NCI-H1436 (cell line): ENCODE measurements around the gene YARS2.

Experiments used
- DNase-seq: peaks from one replicate; lab custom pipeline; 2025; lab: John Stamatoyannopoulos, UW

Gene YARS2

DNA sequence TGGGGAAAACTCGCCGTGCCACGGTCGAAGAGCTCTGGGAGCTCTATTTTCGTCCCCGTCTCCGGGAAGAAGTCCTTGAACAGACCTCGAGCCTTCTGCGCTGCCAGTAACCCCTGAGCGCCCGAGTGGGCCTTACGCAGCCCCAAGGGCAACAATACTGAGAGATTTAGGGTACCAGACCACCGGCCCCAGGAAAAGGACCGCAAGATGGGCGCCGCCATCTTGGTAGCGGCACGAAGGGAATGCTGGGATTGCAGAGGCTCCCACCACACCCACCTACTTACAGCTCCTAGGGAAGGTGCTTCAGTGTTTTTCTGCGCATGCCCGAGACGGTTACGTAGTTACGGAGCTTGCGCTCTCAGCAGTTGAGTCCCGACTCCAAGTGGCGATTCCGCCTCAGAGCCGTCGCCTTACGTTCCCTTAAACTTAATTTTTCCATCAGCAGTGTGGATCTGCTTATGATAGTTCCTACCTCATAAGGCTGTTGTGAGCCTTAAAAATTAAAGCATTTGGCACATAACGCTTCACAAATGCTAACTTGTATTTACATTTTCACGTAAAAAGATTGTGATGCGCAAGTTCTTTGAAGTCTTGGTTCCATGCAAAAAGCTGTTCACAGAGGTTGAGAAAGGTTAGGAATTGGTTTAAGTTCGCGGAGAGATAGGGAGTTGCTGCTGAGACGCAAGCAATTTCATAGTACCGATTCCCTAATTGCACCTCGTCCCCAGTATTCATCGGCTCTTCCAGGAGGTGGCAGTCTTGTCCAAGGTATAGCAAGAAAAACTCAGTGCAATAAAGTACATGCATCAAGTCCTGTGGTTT, at the start of gene YARS2:
YARS2 (minus strand) TSS at position 244 of the 822 bp plus-strand sequence; CDS start at position 221, 23 bp downstream.
- DNase-seq: peak; percentile 97

DNA sequence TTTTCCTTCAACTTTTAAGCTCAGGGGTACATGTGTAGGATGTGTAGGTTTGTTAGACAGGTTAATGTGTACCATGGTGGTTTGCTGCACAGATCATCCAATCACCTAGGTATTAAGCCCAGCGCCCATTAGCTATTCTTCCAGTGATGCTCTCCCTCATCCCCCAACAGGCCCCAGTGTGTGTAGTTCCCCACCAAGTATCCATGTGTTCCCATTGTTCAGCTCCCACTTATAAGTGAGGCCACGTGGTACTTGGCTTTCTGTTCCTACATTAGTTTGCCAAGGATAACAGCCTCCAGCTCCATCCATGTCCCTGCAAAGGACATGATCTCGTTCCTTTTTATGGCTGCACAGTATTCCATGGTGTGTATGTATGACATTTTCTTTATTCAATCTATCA, 48.6 kb upstream of the YARS2 start:
- DNase-seq: no peak

DNA sequence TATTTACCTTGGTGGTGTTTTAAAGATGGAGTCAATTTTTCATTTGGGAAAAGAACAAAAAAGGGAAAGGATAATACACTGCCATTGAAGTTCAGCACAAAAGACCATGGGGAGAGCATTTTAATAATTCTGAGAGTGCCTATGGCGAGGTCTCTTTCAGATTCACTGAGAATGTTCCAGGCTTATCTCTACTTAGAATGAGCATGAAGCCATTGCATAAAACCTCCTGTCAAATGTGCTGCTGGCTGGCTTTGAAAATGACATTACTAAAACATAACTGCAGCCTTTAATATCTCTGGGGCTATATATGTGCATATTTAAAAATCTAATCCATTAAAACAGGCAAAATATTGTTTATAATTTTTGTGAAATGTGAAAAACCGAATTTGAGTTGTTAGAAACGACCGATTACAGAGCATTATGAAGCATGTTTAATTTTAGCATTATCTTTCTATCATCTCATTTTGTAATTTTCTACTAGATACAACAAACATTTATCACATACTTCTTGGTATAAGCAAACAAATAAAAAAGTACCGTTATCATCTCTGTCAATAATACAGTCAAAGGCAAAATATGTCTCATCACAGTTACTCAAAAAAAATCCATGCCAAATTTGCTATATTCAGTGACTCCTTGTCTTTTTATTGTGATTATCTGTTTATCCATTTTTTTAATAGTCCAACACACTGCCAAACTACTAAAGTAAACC, 45.7 kb upstream of the YARS2 start:
- no peak for DNase-seq

DNA sequence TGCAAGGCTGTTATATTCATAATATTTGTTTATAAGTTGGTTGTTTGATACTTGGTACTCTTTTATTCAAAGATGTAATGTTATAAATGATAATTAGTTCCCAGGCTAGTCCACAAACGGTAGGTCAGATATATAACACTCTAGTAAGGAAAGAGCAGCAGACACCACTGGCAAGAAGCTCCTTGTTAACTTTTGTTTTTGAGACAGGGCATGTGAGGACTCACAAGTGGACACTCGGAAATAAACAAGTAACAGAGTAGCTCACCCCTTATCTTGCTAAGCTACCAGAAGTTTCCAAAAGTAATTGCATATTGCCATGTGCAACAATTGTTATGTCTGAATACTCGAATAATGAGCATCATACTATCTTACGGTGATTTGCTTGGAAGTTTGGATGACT, 38.6 kb upstream of the YARS2 start:
- DNase-seq: no peak

DNA sequence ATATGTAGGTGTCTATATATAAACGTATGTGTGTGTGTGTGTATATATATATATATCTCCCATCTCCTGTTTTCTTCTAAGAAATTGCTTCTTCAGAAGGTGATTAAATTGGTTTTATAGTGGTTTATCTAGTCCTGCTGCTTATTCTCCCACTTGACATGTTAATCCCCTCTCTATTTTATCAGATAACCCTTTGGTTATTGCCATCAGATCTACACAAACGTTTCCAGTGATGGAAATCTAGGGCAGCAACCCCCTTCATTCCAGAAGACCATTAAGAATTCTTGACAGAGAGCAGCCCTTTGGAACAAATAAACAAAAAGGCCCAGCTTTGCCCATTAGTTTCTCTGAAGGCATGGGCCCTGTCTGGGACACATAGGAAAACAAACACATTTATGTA, 34.2 kb upstream of the YARS2 start:
- no peak for DNase-seq

DNA sequence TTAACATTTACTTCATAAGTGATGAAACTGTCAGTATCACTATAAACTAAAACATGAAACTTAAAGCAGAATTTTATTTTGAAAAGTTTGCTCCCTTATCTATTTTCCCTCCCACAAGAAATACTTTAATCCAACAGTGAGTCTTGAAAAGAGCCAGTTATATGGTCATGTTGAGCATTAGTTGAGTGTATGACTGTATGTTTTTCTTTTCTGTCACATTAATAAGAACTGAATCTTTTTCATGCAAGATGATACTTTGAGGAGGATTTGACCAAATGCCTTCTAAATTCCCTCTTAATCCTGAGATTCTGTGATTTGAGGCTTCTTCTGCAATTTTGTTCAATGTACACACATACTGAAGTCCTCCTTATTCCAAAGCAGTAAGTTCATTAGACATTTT, 33.7 kb upstream of the YARS2 start:
- no peak for DNase-seq

DNA sequence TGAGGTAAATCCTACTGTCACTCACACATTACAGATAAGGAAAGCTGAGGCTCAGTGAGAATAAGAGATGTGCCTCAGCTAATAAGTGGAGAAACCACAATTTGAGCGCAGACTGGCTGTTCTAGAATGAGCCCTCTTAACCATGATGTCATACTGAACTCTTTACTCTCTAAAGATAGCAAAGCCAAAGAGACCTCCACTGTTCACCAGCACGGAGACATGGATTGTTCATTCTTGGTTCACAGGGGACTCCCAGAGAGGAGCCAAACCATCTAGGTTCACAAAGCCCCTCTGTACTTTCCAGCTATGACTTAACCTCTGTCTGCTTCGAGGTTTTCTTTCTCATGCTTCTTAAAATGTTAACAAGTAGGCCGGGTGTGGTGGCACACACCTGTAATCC, 32.7 kb upstream of the YARS2 start:
- DNase-seq: no peak

DNA sequence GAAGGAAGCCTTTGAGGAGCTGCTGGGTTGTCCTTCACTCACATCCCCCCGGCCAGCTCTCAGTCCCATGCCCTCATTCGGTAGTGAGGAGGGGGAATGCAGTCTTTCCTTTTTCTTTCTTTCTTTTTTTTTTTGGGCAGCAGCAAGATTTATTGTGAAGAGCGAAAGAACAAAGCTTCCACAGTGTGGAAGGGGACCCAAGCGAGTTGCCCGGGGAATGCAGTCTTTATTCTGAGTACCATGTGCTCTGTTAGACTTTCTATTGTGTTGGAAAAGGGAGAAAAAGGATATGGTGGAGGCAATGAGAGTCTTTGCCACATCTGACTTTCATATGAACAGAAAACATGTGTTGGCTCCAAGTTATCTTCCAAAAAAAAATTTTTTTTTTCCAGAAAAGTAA, 29.9 kb upstream of the YARS2 start:
- DNase-seq: no peak

DNA sequence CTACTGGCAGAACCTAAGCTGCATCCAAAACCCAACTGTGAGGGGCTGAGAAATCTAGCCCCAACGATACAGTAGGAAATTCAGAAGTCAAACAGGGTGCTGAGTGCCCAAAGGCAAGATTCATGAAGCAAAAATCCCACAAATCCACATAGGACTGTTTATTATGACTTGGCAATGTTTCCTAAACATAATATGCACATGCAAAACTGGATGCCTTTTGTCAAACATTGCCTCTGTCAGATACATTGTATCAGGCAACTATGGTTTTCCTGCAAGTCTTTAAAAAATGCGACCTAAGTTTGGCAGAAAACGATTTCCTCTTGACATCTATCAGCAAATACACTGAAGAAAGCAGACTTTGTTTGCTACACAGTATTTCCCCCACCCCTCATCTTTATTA, 27.3 kb upstream of the YARS2 start:
- DNase-seq: no peak

DNA sequence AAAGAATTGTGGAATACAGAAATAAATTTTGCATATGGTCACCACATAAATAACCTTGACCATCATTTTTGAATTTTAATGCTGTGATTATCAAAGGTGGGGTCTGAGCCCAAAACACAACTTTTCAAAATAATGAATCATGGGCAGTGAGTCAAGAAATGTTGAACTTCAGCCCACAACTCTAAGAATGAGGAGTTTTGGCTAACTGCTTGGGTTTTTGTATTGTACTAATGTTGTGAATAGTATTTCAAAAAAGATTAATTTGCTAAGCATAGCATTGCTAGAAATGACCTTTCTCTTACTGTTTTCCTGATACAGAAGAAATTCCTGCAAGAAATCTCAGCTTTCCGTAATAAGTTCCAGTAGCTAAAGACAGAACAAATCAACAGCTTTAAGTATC, 24.4 kb upstream of the YARS2 start:
- no peak for DNase-seq

DNA sequence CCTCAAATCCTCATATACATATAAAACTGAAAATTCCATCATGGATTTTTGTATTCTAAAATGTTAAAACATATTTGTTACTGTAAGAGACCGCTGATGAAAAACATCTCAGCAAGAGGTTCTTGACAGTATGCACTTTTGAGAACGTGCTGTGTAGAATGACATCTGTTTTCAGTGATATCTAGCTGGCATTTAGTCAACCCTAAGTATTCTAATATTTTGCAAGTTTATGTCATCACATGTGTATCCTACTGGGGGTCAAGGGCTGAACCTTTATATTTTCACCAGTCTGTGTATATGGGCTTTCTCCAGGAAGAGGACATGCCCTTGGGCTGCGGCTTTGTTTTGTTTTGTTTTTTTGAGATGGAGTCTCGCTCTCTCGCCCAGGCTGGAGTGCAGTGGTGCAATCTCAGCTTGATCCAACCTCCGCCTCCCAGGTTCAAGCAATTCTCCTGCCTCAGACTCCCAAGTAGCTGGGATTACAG, 22.0 kb upstream of the YARS2 start:
- DNase-seq: no peak

DNA sequence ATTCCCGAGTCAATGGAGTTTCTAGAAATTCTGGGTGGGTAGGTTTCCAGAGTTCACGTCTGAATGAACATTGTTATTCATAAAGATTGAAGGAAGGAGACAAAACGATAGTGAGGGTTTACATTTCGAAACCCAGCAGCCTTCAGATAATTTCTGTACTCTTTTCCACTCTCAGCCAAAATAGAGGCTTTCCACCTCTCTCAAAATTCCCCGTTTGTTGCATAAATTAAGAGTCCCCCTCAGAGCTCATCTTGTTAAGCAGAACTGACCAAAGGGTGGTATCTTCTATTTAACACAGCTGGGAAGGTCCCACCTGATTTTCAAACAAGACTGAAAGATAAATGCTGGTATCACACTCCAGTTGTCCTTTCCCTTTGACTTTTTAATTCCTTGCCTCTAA, 21.5 kb upstream of the YARS2 start:
- DNase-seq: no peak

DNA sequence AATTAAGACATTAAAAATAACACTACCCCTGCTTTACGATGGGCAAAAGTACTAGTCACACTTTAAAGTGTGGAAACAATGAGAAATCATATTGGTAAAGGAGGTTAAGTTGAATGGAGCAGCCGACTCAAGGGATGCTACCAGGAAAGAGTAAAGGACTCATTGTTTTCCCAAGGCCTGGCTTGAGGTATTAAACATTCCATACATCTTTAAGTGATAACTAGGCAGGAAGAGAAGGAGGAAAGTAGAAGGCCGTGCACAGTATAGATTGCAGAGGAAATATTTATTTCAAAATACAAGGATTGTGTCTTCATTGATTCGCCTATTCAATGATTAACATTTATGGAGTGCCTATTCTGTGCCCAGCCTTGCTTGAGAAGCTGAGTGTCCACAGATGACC, 20.6 kb upstream of the YARS2 start:
- no peak for DNase-seq

DNA sequence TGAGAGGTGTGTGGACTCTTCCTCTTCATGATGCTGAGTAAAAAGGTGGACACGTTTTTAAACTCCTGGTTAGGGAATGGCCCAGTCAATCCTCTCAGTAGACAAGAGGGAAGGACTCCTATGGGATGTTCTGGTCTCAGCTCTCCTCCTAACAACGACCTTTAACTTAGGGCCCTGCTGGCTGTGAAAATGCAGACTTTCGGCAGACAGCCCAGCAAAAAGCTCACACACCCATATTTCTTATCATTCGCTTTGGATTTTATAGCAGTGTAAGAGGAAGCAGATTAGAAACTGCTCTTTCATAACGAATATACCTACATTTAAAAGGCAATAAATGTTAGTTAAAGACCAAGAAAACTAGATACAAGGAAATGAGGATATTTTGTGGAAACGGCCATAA, 18.0 kb upstream of the YARS2 start:
- no peak for DNase-seq

DNA sequence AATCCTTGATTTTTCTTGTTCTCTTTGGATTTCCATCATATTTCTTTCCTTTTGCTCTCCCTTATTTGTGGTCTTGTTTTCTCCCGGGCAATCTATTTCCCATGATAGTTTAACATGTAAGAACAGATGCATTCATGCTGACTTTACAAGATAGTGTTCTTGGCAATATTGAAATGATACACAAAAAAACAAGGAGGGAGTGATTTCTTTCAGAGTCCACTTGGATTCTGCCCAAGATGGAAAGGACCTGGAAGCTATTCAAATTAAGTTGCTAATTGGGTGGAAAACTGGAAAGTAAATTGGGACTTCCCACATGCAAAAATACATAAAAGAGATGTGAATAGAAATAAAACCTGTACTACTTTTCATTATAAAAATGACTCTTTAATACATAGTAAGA, 14.4 kb upstream of the YARS2 start:
- no peak for DNase-seq

DNA sequence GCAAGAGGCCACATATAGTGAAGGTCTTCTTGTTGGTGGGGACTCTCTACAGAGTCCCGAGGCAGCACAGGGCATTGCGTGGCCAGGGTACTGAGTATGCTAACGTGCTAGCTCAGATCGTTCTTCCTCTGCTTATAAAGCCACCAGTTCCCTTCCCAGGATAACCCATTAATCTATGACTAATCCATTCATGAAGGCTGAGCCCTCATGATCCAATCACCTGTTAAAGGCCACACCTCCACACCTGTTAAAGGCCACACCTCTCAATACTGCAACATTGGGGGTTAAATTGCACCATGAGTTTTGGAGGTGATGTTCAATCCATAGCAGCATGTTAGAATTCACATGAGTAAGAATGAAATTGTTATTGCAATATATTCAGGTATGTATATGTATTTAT, 12.8 kb upstream of the YARS2 start:
- no peak for DNase-seq

DNA sequence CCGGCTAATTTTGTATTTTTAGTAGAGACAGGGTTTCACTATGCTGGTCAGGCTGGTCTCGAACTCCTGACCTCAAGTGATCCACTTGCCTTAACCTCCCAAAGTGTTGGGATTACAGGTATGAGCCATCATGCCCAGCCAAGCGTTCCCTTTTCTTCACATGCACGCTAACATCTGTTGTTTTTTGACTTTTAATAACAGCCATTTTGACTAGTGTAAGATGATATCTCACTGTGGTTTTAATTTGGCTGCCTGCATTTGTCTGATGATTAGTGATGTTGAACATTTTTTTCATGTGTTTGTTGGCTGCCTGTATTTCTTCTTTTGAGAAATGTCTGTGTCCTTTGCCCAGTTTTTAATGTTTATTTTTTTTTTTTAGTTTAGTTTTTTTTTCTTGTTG, 10.2 kb upstream of the YARS2 start:
- DNase-seq: no peak

DNA sequence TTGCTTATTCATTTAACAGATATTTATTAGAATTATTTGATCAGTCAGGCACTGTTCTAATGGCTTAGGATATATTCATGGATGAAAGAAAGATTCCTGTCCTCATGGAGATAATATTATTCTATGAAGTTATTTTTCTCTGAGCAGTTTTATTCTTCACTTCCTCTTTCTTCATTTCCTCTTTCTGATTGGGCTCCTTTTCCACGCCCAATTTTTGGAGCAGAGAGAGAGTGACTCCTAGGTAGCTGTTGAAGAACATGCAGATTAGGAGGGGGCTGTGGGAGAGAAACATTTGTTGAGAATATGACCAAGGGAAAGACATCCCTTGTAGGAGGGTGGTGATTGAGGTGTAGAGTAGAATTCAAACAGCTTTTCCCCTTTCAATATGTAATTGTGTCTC, 6.0 kb upstream of the YARS2 start:
- no peak for DNase-seq

DNA sequence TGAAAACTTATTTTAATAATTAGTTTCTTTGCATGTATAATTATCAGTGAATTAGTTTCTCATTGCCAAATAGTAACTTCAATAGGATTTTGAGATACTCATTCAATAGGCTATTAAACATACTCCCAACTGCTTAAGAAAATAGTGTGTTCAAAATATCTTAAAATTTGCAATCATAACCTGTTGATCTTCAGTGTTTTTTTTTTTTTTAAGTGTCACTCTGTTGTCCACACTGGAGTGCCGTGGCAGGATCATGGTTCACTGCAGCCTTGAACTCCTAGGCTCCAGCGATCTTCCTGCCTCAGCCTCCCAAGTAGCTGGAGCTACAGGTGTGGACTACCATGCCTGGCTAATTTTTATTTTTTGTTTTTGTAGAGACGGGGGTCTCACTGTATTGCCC, 1.5 kb upstream of the YARS2 start:
- no peak for DNase-seq

DNA sequence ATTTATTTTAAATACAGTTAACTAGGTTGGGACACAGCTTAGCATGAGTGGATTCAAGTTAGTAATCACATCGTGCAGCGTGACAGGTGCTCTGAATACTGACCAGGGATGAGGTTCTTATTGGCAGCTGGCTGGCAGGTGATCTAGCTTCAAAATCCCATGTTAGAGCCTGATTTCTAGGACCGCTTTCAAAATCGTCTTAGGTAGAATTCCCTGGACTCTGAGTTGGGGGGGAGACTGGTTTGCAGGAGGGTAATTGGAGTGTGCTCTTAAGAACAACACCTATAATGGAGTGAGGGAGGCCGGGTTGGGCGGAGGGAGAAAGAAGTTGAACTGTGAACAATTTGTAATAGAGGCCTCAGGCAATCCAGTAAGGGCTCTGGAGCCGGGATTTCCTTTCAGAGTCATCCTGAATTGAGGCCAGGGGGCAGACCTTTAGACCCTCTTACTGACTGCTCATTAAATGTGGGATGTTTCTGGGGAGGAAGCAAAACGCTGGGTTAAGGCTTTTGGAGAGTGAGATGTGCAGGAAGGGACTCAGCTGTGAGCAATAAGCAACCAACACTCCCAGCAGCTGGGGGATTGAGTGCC, 874 bp upstream of the YARS2 start:
- no peak for DNase-seq

DNA sequence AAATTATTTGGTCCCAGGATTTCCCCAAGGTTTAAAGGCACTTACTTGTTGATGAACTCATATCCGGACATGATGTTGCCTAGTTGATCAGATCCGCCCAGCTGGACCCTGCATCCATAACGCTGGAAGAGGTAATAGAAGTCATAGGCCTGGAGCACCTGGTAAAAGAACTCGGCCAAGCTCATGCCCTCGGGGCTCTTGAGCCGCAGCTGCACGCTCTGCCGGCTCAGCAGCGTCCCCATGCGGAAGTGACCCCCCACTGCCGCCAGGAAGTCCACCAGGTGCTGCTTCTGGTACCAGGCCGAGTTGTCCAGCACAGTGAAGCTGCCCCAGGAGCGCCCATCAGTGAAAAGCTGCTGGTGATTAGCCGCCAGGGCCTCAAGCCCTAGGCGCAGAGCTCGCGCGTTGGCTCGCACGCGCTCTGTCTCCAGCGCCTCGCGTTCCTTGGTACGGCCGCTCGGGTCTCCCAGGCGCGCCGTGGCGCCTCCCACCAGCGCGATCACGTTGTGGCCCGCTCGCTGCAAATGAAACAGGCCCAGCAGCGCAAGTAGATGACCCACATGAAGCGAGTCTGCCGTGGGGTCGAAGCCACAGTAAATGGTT, 545 bp downstream of the YARS2 start:
- DNase-seq: peak; percentile 45

DNA sequence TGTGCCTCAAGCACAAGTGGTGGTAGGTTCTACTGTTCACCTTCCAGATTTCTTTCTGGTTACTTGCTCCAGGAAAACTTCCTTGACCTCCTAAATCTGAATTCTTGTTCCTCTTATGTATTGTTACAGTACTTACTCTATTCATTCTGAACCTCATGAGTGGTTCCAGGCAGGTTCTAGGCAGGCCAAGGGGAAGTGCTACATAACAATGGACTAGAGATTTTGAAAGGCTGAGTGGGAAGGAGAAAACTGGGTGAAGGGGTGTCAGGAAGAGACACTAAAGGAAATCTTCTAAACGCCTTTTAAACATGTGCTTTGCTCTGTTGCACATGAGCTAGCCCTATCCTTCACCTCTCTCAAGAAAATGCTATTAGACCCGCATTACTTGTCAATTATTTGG, 1.6 kb downstream of the YARS2 start:
- no peak for DNase-seq

DNA sequence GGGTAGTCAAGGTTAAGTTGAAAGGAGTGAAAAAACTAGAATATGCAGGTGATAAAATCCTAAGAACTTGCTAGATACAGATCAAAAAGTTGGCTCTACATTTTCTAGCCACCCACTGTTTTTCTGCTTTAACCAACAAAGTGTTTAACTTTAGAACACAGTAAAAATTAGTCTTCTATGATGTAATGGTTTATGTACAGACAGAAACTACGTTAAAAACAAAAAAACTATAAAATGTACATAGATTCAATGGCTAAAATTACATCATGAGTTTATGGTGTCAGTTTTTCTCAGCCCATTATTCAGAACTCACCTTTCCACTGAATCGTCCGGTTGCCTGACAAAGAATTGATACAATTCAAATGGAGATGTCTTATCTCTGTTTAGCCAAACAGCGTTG, 2.1 kb downstream of the YARS2 start:
- no peak for DNase-seq
